Upper lobe of right lung (tissue), 1 donor: ENCODE data around the gene ZNF185. TPM values are rescaled to one million over a fixed set of nuclear protein-coding genes. Genes with fewer than 3 reads are reported as not detected.

Experiments used
- ATAC-seq: fragments of 200-7000 bp; cut with Tn5 transposase; one replicate; pipeline ENCODE4 v1.9.1; 2020; ENCODE audit warnings: mild to moderate bottlenecking, moderate library complexity
- DNase-seq: peaks from one replicate; pipeline ENCODE4 v3.0.0-alpha.2; 2020
- H3K27ac ChIP-seq: fragments of 200-600 bp; one replicate; pipeline ENCODE4 v1.8.0; 2022
- H3K27me3 ChIP-seq: fragments of 200-600 bp; one replicate; pipeline ENCODE4 v1.8.0; 2022; ENCODE audit warnings: mild to moderate bottlenecking
- H3K36me3 ChIP-seq: fragments of 200-600 bp; one replicate; pipeline ENCODE4 v1.8.0; 2022
- H3K4me1 ChIP-seq: fragments of 200-600 bp; one replicate; pipeline ENCODE4 v1.8.0; 2022
- H3K4me3 ChIP-seq: fragments of 200-600 bp; one replicate; pipeline ENCODE4 v1.8.0; 2022; ENCODE audit warnings: mild to moderate bottlenecking
- H3K9me3 ChIP-seq: fragments of 200-600 bp; one replicate; pipeline ENCODE4 v1.8.0; 2022
- CTCF ChIP-seq: fragments of 200-600 bp; IDR thresholded peaks from one replicate; pipeline ENCODE4 v1.8.0; 2022; ENCODE audit warnings: antibody characterized with exemption
- intact Hi-C: fragments of 100-400 bp; cut with DNase I; formaldehyde crosslinking; loops from one replicate; pipeline ENCODE4 v1.11.0; 2022
- total RNA-seq: library from RNA; stranded (reverse); fragmentation: NEBNext Ultra II Directional; extraction: Animal tissue kit (Norgen Biotek cat#: 25700); gene quantifications from one replicate; pipeline ENCODE4 v1.2.1, GENCODE V29; 2021
- donor health status: DM: no; HTN: yes; CAD: no; lungs with severe emphysema.

The ZNF185 gene
- total RNA-seq, 1 donor from 2014 or later = 16.3 TPM

- TF ChIP-seq CTCF = no peak
- no peaks in the 10 kb centered on the region for H3K36me3 ChIP-seq
- no peaks in the 10 kb centered on the region for H3K4me1 ChIP-seq
- no peak overlapping the region for H3K27ac ChIP-seq
- ATAC-seq (no peak), DNase-seq (no peak)
- H3K4me3 ChIP-seq = no peak overlapping the region
- no peaks in the 10 kb centered on the region for H3K27me3 ChIP-seq
- intact Hi-C loops = no loop called here
- no peaks in the 10 kb centered on the region for H3K9me3 ChIP-seq
Measured at GRCh38 chrX:152925835-152926234, 28.0 kb downstream of the ZNF185 start.

- H3K36me3 ChIP-seq = no peaks in the 10 kb centered on the region
- no peak overlapping the region for H3K4me3 ChIP-seq
- no peaks in the 10 kb centered on the region for H3K27me3 ChIP-seq
- H3K4me1 ChIP-seq = no peaks in the 10 kb centered on the region
- ATAC-seq (peak; percentile 70), DNase-seq (no peak)
- no peaks in the 10 kb centered on the region for H3K9me3 ChIP-seq
- intact Hi-C loops = no loop called here
- H3K27ac ChIP-seq = no peak overlapping the region
- peak; percentile 35 for TF ChIP-seq CTCF
Measured at GRCh38 chrX:152926279-152926678, 28.4 kb downstream of the ZNF185 start.

- Histone ChIP-seq H3K9me3 (no peaks in the 10 kb centered on the region), H3K4me1 (no peaks in the 10 kb centered on the region), H3K36me3 (no peaks in the 10 kb centered on the region), H3K27me3 (no peaks in the 10 kb centered on the region), H3K4me3 (no peak overlapping the region), H3K27ac (no peak overlapping the region)
- intact Hi-C loops = no loop called here
- TF ChIP-seq CTCF = no peak
- ATAC-seq (no peak), DNase-seq (no peak)
Measured at GRCh38 chrX:152926923-152927322, 29.1 kb downstream of the ZNF185 start.

GRCh38 chrX:152927858-152928760 is 30.2 kb downstream of the ZNF185 start:
- TF ChIP-seq CTCF = no peak
- Histone ChIP-seq H3K4me3 (no peak overlapping the region), H3K27ac (no peak overlapping the region), H3K4me1 (no peaks in the 10 kb centered on the region), H3K9me3 (no peaks in the 10 kb centered on the region), H3K27me3 (no peaks in the 10 kb centered on the region), H3K36me3 (no peaks in the 10 kb centered on the region)
- intact Hi-C loops = no loop called here
- no peak for ATAC-seq
- no peak for DNase-seq

GRCh38 chrX:152928761-152929400 is 31.0 kb downstream of the ZNF185 start:
- intact Hi-C loops = no loop called here
- H3K9me3 ChIP-seq = no peaks in the 10 kb centered on the region
- peak; percentile 5 for DNase-seq
- TF ChIP-seq CTCF = no peak
- ATAC-seq = no peak
- H3K4me1 ChIP-seq = no peaks in the 10 kb centered on the region
- no peak overlapping the region for H3K27ac ChIP-seq
- H3K27me3 ChIP-seq = no peaks in the 10 kb centered on the region
- no peaks in the 10 kb centered on the region for H3K36me3 ChIP-seq
- H3K4me3 ChIP-seq = no peak overlapping the region
